Measurements from ENCODE around the gene DST.

DNA sequence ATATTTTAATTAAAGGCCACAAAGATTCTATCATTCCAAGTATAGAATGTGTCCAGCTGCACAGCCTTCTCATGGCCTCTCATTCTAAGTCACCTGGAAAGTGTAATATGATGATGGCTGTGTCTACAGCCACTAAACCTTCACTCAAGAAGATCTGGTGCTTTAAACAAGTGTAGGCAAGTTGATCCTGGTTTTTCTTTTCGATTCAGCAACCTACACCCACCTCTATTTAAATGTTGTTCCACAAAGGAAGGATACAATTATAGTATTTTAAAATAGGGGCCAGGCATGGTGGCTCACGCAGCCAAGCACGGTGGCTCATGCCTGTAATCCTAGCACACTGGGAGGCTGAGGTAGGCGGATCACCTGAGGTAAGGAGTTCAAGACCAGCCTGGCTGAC, 25.5 kb upstream of the DST start:
- no peak for TF ChIP-seq CTCF (IDR thresholded peaks at IDR 0.05; ENCODE audit: poor library complexity)
- TF ChIP-seq EZH2 (IDR thresholded peaks at IDR 0.05; ENCODE audit: borderline replicate concordance), result no peak

Data from hepatocyte (in vitro differentiated cells).